PC-3 (cell line): ENCODE data around the gene MRPL14. TPM values are rescaled to one million over a fixed set of nuclear protein-coding genes. Genes with fewer than 3 reads are reported as not detected.

Experiments used
- ATAC-seq: fragments of 200-7000 bp; cut with Tn5 transposase; 2 replicates; pipeline ENCODE4 v1.9.1; 2020; ENCODE audit warnings: mild to moderate bottlenecking, moderate library complexity
- BruUV-seq: library from RNA; stranded (reverse); fragments of 400-500 nt; replicated peaks from 2 replicates; lab custom pipeline; 2021; lab: Mats Ljungman, UMichigan
- CTCF ChIA-PET: fragments of 300-600 bp; sonication (Branson Sonifier 250); formaldehyde crosslinking; loops from one replicate; lab custom pipeline; 2022; ENCODE audit warnings: antibody characterized with exemption; lab: Charles Lee
- POLR2A ChIA-PET: fragments of 300-600 bp; sonication (Branson Sonifier 250); formaldehyde crosslinking; loops from one replicate; lab custom pipeline; 2022; ENCODE audit warnings: antibody characterized with exemption; ENCODE audit not compliant: unreplicated experiment; lab: Charles Lee
- DNase-seq: peaks from one replicate; pipeline ENCODE4 v3.0.0-alpha.2; 2015
- H2AFZ ChIP-seq: fragments of 300-600 bp; sonication (generic); 2 replicates; pipeline ENCODE4 v1.6.0; 2016; ENCODE audit warnings: antibody characterized with exemption, low read length
- H3F3A ChIP-seq: fragments of 300-600 bp; sonication (generic); one replicate; pipeline ENCODE4 v1.6.0; 2017; ENCODE audit warnings: antibody characterized with exemption, low read length, control low read depth, mild to moderate bottlenecking; ENCODE audit not compliant: unreplicated experiment
- H3K27ac ChIP-seq: fragments of 300-600 bp; sonication (generic); 2 replicates; pipeline ENCODE4 v1.5.1; 2016; ENCODE audit warnings: mild to moderate bottlenecking, low read length
- H3K27me3 ChIP-seq: fragments of 300-600 bp; sonication (generic); 2 replicates; pipeline ENCODE4 v1.6.1; 2016; ENCODE audit warnings: low read length, mixed read lengths
- H3K36me3 ChIP-seq: fragments of 300-600 bp; sonication (generic); 2 replicates; pipeline ENCODE4 v1.6.1; 2016; ENCODE audit warnings: low read depth, mixed run types, low read length, mixed read lengths
- H3K4me1 ChIP-seq: fragments of 300-600 bp; sonication (generic); 2 replicates; pipeline ENCODE4 v1.5.1; 2016; ENCODE audit warnings: low read length; ENCODE audit not compliant: insufficient read depth
- H3K4me2 ChIP-seq: fragments of 300-600 bp; sonication (generic); 2 replicates; pipeline ENCODE4 v1.6.0; 2016; ENCODE audit warnings: low read length
- H3K4me3 ChIP-seq: fragments of 300-600 bp; sonication (generic); 2 replicates; pipeline ENCODE4 v1.5.1; 2016; ENCODE audit warnings: mild to moderate bottlenecking, low read length, mixed read lengths
- H3K79me2 ChIP-seq: fragments of 300-600 bp; sonication (generic); 2 replicates; pipeline ENCODE4 v1.6.1; 2017; ENCODE audit warnings: low read length, mixed read lengths
- H3K9ac ChIP-seq: fragments of 300-600 bp; sonication (generic); 2 replicates; pipeline ENCODE4 v1.6.0; 2016; ENCODE audit warnings: mild to moderate bottlenecking, low read length
- H3K9me2 ChIP-seq: fragments of 300-600 bp; sonication (generic); replicated peaks from 2 replicates; pipeline ENCODE4 v1.6.1; 2016; ENCODE audit warnings: mixed run types, low read length, mixed read lengths
- H3K9me3 ChIP-seq: fragments of 300-600 bp; sonication (generic); 2 replicates; pipeline ENCODE4 v1.6.1; 2016; ENCODE audit warnings: low read length, mixed read lengths
- H4K20me1 ChIP-seq: fragments of 300-600 bp; sonication (generic); 2 replicates; pipeline ENCODE4 v1.6.1; 2016; ENCODE audit warnings: low read length, mixed read lengths
- CTCF ChIP-seq: fragments of 300-600 bp; sonication (generic); conservative IDR thresholded peaks from 2 replicates; pipeline ENCODE4 v1.5.1; 2017; ENCODE audit warnings: antibody characterized with exemption, low read depth, mild to moderate bottlenecking, low read length
- EZH2 ChIP-seq: fragments of 300-600 bp; sonication (generic); IDR thresholded peaks from one replicate; pipeline ENCODE4 v1.6.1; 2017; ENCODE audit warnings: antibody characterized with exemption, mild to moderate bottlenecking, low read length; ENCODE audit not compliant: unreplicated experiment
- EZH2phosphoT487 ChIP-seq: fragments of 300-600 bp; sonication (generic); IDR thresholded peaks from 2 replicates; pipeline ENCODE4 v1.6.1; 2018; ENCODE audit warnings: mild to moderate bottlenecking, antibody characterized with exemption, low read length, borderline replicate concordance
- intact Hi-C: fragments of 100-400 bp; cut with micrococcal nuclease; formaldehyde crosslinking; loops from 2 replicates; pipeline ENCODE4 v1.9.0; 2023
- total RNA-seq: library from RNA; depleted of rRNA; stranded (reverse); fragments of >200 nt; gene quantifications from 2 replicates; pipeline ENCODE4 v1.2.3, GENCODE V29; 2014

The MRPL14 gene
- total RNA-seq, 1 experiment from 2014 or later, result 192 TPM

- Histone ChIP-seq H3K9me2 (no peaks in the 10 kb centered on the region), H2AFZ (no peak overlapping the region), H3K4me3 (no peak overlapping the region), H4K20me1 (no peaks in the 10 kb centered on the region), H3K9ac (no peak overlapping the region), H3K27me3 (no peaks in the 10 kb centered on the region), H3K4me1 (0 out of 2 replicates have a peak, but pooled peaks cover 3% of the 10 kb centered on the region), H3K4me2 (no peak overlapping the region), H3K27ac (no peak overlapping the region), H3K79me2 (no peaks in the 10 kb centered on the region), H3F3A (no peaks in the 10 kb centered on the region), H3K9me3 (no peaks in the 10 kb centered on the region), H3K36me3 (no peaks in the 10 kb centered on the region)
- intact Hi-C loops, result no loop called here
- DNase-seq (no peak), ATAC-seq (no peak)
- POLR2A ChIA-PET, result no interaction called here
- TF ChIP-seq CTCF (no peak), EZH2 (no peak), EZH2phosphoT487 (no peak)
- BruUV-seq, result no TSS peak
- CTCF ChIA-PET, result no interaction called here
Measured at GRCh38 chr6:44166591-44167184, 39.4 kb upstream of the MRPL14 start.

- Histone ChIP-seq H3K9ac (no peak overlapping the region), H3K27ac (no peak overlapping the region), H3K4me3 (no peak overlapping the region), H3K27me3 (no peaks in the 10 kb centered on the region), H3K79me2 (no peaks in the 10 kb centered on the region), H3K4me1 (peaks cover 8% of the 10 kb centered on the region; the same call in 1 of the 2 replicates), H2AFZ (no peak overlapping the region), H3K36me3 (no peaks in the 10 kb centered on the region), H3K9me3 (no peaks in the 10 kb centered on the region), H3K4me2 (no peak overlapping the region), H3F3A (no peaks in the 10 kb centered on the region), H3K9me2 (no peaks in the 10 kb centered on the region), H4K20me1 (no peaks in the 10 kb centered on the region)
- no peak for DNase-seq
- no peak for ATAC-seq
- CTCF ChIA-PET, result no interaction called here
- BruUV-seq, result no TSS peak
- intact Hi-C loops, result no loop called here
- TF ChIP-seq EZH2, result no peak
- no peak for TF ChIP-seq EZH2phosphoT487
- no peak for TF ChIP-seq CTCF
- POLR2A ChIA-PET, result no interaction called here
Measured at GRCh38 chr6:44166116-44166515, 38.9 kb upstream of the MRPL14 start.

- intact Hi-C loops, result no loop called here
- Histone ChIP-seq H3K27me3 (no peaks in the 10 kb centered on the region), H3K4me1 (peaks cover 9% of the 10 kb centered on the region; the same call in 1 of the 2 replicates), H3K9ac (no peak overlapping the region), H3K36me3 (no peaks in the 10 kb centered on the region), H2AFZ (no peak overlapping the region), H3K79me2 (no peaks in the 10 kb centered on the region), H3K9me3 (no peaks in the 10 kb centered on the region), H3K27ac (no peak overlapping the region), H4K20me1 (no peaks in the 10 kb centered on the region), H3K9me2 (no peaks in the 10 kb centered on the region), H3K4me3 (no peak overlapping the region), H3F3A (no peaks in the 10 kb centered on the region), H3K4me2 (no peak overlapping the region)
- ATAC-seq (no peak), DNase-seq (no peak)
- TF ChIP-seq EZH2 (no peak), CTCF (no peak), EZH2phosphoT487 (no peak)
- CTCF ChIA-PET, result no interaction called here
- POLR2A ChIA-PET, result no interaction called here
- no TSS peak for BruUV-seq
Measured at GRCh38 chr6:44162876-44163625, 35.8 kb upstream of the MRPL14 start.
